SK-N-SH (cell line): ENCODE measurements around the gene CDH20. TPM values are rescaled to one million over a fixed set of nuclear protein-coding genes. Genes with fewer than 3 reads are reported as not detected.

Source experiments
- CTCF ChIA-PET: fragments of 300-600, 350-600 bp; formaldehyde crosslinking; extraction: SDS; loops from one replicate; lab custom pipeline; 2021; lab: Yijun Ruan, JAX
- POLR2A ChIA-PET: fragments of 350-600 bp; sonication (Branson Sonifier 250); formaldehyde crosslinking; extraction: SDS; loops from one replicate; lab custom pipeline; 2020; ENCODE audit warnings: antibody characterized with exemption, inconsistent platforms; lab: Yijun Ruan, JAX
- DNase-seq: peaks from one replicate; pipeline ENCODE4 v3.0.0; 2012
- H2AFZ ChIP-seq: fragments of 200-600 bp; sonication (generic); 2 replicates; pipeline ENCODE4 v1.8.1; 2016; ENCODE audit warnings: antibody characterized with exemption, mild to moderate bottlenecking, low read depth
- H3F3A ChIP-seq: fragments of 200-600 bp; sonication (generic); replicated peaks from 2 replicates; pipeline ENCODE3; 2016; ENCODE audit warnings: antibody characterized with exemption, mild to moderate bottlenecking; ENCODE audit not compliant: insufficient read depth
- H3K27ac ChIP-seq, 2 experiments: fragments of 200-500 bp in 1 of 2; fragments of 200-600 bp in 1 of 2; sonication (Bioruptor generic) in 1 of 2; sonication (generic), shearing (Covaris generic) in 1 of 2; 2 replicates each; pipeline versions ENCODE4 v1.5.1 to v1.6.1; 2014 to 2016; ENCODE audit warnings: low read depth in 2 of 2, inconsistent platforms in 1 of 2, low read length in 1 of 2, mild to moderate bottlenecking in 1 of 2, mixed read lengths in 1 of 2
- H3K27me3 ChIP-seq: fragments of 200-600 bp; sonication (generic), shearing (Covaris generic); 2 replicates; pipeline ENCODE4 v1.6.1; 2016; ENCODE audit warnings: mixed run types; ENCODE audit not compliant: insufficient read depth
- H3K36me3 ChIP-seq, 2 experiments: fragments of 200-500 bp in 1 of 2; fragments of 200-600 bp in 1 of 2; sonication (Bioruptor generic) in 1 of 2; sonication (generic) in 1 of 2; replicated peaks in 1 of 2; 2 replicates each; pipeline versions ENCODE3 to v1.5.1; 2014 to 2016; ENCODE audit warnings: low read length in 1 of 2, mild to moderate bottlenecking in 1 of 2; ENCODE audit not compliant: insufficient read depth in 2 of 2, control insufficient read depth in 1 of 2
- H3K4me1 ChIP-seq, 2 experiments: fragments of 200-500 bp in 1 of 2; fragments of 200-600 bp in 1 of 2; sonication (Bioruptor generic) in 1 of 2; sonication (generic), shearing (Covaris generic) in 1 of 2; 2 replicates each; pipeline versions ENCODE4 v1.5.1 to v1.6.1; 2014 to 2016; ENCODE audit warnings: low read depth in 1 of 2, low read length in 1 of 2, mixed run types in 1 of 2; ENCODE audit not compliant: insufficient read depth in 2 of 2, control insufficient read depth in 1 of 2
- H3K4me2 ChIP-seq: fragments of 200-600 bp; sonication (generic), shearing (Covaris generic); 2 replicates; pipeline ENCODE4 v1.6.1; 2017; ENCODE audit warnings: mixed run types
- H3K4me3 ChIP-seq, 2 experiments: fragments of 200-500 bp in 1 of 2; fragments of 200-600 bp in 1 of 2; sonication (Bioruptor generic) in 1 of 2; sonication (generic), shearing (Covaris generic) in 1 of 2; 2 replicates each; pipeline versions ENCODE4 v1.5.1 to v1.8.1; 2014 to 2016; ENCODE audit warnings: low read depth in 2 of 2, inconsistent platforms in 1 of 2, low read length in 1 of 2, mild to moderate bottlenecking in 1 of 2, mixed read lengths in 1 of 2, moderate library complexity in 1 of 2
- H3K79me2 ChIP-seq: fragments of 200-600 bp; sonication (generic); 2 replicates; pipeline ENCODE4 v1.8.1; 2017; ENCODE audit warnings: mild to moderate bottlenecking; ENCODE audit not compliant: insufficient read depth
- H3K9ac ChIP-seq: fragments of 200-600 bp; sonication (generic); 2 replicates; pipeline ENCODE4 v1.6.1; 2017; ENCODE audit warnings: mixed run types
- H3K9me2 ChIP-seq: fragments of 200-600 bp; sonication (generic); 2 replicates; pipeline ENCODE4 v1.6.1; 2017; ENCODE audit warnings: mixed run types
- H3K9me3 ChIP-seq: fragments of 200-600 bp; sonication (generic); 2 replicates; pipeline ENCODE4 v1.6.1; 2017; ENCODE audit warnings: mixed run types, mild to moderate bottlenecking, moderate library complexity
- H4K20me1 ChIP-seq: fragments of 200-600 bp; sonication (generic); 2 replicates; pipeline ENCODE4 v1.6.1; 2017; ENCODE audit warnings: mild to moderate bottlenecking, mixed run types; ENCODE audit not compliant: insufficient read depth
- CHD2 ChIP-seq: fragments of 150-350 bp; IDR thresholded peaks from 2 replicates; pipeline ENCODE4 v1.6.1; 2018; ENCODE audit warnings: low read length; ENCODE audit not compliant: partially characterized antibody
- ELF1 ChIP-seq: IDR thresholded peaks from 2 replicates; pipeline ENCODE4 v1.4.0; 2012
- GATA2 ChIP-seq: sonication (generic); formaldehyde crosslinking; IDR thresholded peaks from 2 replicates; pipeline ENCODE4 v1.5.0; 2020; ENCODE audit warnings: mild to moderate bottlenecking, missing genetic modification reagents
- MEF2A ChIP-seq: IDR thresholded peaks from 2 replicates; pipeline ENCODE4 v1.4.0; 2012; ENCODE audit warnings: low read depth, borderline replicate concordance
- NFIC ChIP-seq: IDR thresholded peaks from 2 replicates; pipeline ENCODE4 v1.4.0; 2012; ENCODE audit warnings: borderline replicate concordance
- POLR2AphosphoS5 ChIP-seq: IDR thresholded peaks from 2 replicates; pipeline ENCODE4 v1.6.1; 2012; ENCODE audit warnings: low read depth, low read length
- RAD21 ChIP-seq: IDR thresholded peaks from 2 replicates; pipeline ENCODE4 v1.6.1; 2012; ENCODE audit warnings: mild to moderate bottlenecking, low read length
- RCOR1 ChIP-seq: fragments of 150-350 bp; IDR thresholded peaks from 2 replicates; pipeline ENCODE4 v1.6.1; 2017; ENCODE audit warnings: antibody characterized with exemption, low read length
- RFX5 ChIP-seq: IDR thresholded peaks from 2 replicates; pipeline ENCODE4 v1.6.1; 2012; ENCODE audit warnings: mild to moderate bottlenecking, improper control_type of control experiment, low read length
- RXRA ChIP-seq: IDR thresholded peaks from 2 replicates; pipeline ENCODE4 v1.4.0; 2012; ENCODE audit warnings: low read depth, mild to moderate bottlenecking, borderline replicate concordance
- SMC3 ChIP-seq: IDR thresholded peaks from 2 replicates; pipeline ENCODE4 v1.6.1; 2012; ENCODE audit warnings: low read depth, low read length, improper control_type of control experiment
- WGBS: methylation state at CpG from one replicate; pipeline ENCODE4 v1.1.6; 2017; ENCODE audit warnings: low lambda C conversion rate; 5-methylcytosine and 5-hydroxymethylcytosine counted together
- polyA plus RNA-seq, 3 experiments: library from polyadenylated mRNA; depleted of rRNA; stranded (reverse); fragments of >200 nt; gene quantifications; 2 replicates each; pipeline ENCODE4 v1.2.3, GENCODE V29; 2012
- TF ChIP-seq, protein P1 (sequence below): IDR thresholded peaks from 2 replicates; pipeline ENCODE4; 2012
- TF ChIP-seq, protein P2 (sequence below): IDR thresholded peaks from 2 replicates; pipeline ENCODE4 v1.6.1; 2012; ENCODE audit warnings: mild to moderate bottlenecking, low read depth, low read length, moderate library complexity
- TF ChIP-seq, protein P3 (sequence below): fragments of 150-350 bp; IDR thresholded peaks from 2 replicates; pipeline ENCODE4 v1.6.1; 2017; ENCODE audit warnings: antibody characterized with exemption, low read length, low read depth, borderline replicate concordance
- TF ChIP-seq, protein P4 (sequence below): fragments of 150-350 bp; IDR thresholded peaks from 2 replicates; pipeline ENCODE4 v1.6.1; 2016; ENCODE audit warnings: mild to moderate bottlenecking, low read depth, low read length

CDH20 gene
- polyA plus RNA-seq, 1 of the 3 experiments (the other 2 are of a cell fraction): 1.1 TPM

- ChIA-PET POLR2A (no interaction called here), CTCF (interaction anchor here (0.6 kb wide), 1 partner anchor 40 kb away, joined by 3 read pairs; no protein-coding TSS in a partner anchor)
- Histone ChIP-seq H3K9ac (no peak overlapping the region), H2AFZ (no peak overlapping the region), H3K27me3 (no peaks in the 10 kb centered on the region), H3K79me2 (no peaks in the 10 kb centered on the region), H3K36me3 (no peaks in the 10 kb centered on the region), H3K4me1 (no peaks in the 10 kb centered on the region), H3K4me2 (no peak overlapping the region), H4K20me1 (no peaks in the 10 kb centered on the region), H3F3A (no peaks in the 10 kb centered on the region), H3K9me2 (no peaks in the 10 kb centered on the region), H3K27ac (no peak overlapping the region), H3K9me3 (no peaks in the 10 kb centered on the region), H3K4me3 (no peak overlapping the region)
- no peak for TF ChIP-seq RFX5
- no peak for TF ChIP-seq RAD21
- TF ChIP-seq, protein P1, sequence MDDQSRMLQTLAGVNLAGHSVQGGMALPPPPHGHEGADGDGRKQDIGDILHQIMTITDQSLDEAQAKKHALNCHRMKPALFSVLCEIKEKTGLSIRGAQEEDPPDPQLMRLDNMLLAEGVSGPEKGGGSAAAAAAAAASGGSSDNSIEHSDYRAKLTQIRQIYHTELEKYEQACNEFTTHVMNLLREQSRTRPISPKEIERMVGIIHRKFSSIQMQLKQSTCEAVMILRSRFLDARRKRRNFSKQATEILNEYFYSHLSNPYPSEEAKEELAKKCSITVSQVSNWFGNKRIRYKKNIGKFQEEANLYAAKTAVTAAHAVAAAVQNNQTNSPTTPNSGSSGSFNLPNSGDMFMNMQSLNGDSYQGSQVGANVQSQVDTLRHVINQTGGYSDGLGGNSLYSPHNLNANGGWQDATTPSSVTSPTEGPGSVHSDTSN: no peak
- TF ChIP-seq MEF2A: no peak
- TF ChIP-seq NFIC: no peak
- TF ChIP-seq, protein P2, sequence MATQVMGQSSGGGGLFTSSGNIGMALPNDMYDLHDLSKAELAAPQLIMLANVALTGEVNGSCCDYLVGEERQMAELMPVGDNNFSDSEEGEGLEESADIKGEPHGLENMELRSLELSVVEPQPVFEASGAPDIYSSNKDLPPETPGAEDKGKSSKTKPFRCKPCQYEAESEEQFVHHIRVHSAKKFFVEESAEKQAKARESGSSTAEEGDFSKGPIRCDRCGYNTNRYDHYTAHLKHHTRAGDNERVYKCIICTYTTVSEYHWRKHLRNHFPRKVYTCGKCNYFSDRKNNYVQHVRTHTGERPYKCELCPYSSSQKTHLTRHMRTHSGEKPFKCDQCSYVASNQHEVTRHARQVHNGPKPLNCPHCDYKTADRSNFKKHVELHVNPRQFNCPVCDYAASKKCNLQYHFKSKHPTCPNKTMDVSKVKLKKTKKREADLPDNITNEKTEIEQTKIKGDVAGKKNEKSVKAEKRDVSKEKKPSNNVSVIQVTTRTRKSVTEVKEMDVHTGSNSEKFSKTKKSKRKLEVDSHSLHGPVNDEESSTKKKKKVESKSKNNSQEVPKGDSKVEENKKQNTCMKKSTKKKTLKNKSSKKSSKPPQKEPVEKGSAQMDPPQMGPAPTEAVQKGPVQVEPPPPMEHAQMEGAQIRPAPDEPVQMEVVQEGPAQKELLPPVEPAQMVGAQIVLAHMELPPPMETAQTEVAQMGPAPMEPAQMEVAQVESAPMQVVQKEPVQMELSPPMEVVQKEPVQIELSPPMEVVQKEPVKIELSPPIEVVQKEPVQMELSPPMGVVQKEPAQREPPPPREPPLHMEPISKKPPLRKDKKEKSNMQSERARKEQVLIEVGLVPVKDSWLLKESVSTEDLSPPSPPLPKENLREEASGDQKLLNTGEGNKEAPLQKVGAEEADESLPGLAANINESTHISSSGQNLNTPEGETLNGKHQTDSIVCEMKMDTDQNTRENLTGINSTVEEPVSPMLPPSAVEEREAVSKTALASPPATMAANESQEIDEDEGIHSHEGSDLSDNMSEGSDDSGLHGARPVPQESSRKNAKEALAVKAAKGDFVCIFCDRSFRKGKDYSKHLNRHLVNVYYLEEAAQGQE: no peak
- no peak for TF ChIP-seq CHD2
- TF ChIP-seq POLR2AphosphoS5: no peak
- no peak for TF ChIP-seq RXRA
- TF ChIP-seq GATA2 (CRISPR knock-in tag): no peak
- no peak for TF ChIP-seq RCOR1
- TF ChIP-seq, protein P3, sequence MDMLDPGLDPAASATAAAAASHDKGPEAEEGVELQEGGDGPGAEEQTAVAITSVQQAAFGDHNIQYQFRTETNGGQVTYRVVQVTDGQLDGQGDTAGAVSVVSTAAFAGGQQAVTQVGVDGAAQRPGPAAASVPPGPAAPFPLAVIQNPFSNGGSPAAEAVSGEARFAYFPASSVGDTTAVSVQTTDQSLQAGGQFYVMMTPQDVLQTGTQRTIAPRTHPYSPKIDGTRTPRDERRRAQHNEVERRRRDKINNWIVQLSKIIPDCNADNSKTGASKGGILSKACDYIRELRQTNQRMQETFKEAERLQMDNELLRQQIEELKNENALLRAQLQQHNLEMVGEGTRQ: no peak
- TF ChIP-seq SMC3: no peak
- TF ChIP-seq, protein P4, sequence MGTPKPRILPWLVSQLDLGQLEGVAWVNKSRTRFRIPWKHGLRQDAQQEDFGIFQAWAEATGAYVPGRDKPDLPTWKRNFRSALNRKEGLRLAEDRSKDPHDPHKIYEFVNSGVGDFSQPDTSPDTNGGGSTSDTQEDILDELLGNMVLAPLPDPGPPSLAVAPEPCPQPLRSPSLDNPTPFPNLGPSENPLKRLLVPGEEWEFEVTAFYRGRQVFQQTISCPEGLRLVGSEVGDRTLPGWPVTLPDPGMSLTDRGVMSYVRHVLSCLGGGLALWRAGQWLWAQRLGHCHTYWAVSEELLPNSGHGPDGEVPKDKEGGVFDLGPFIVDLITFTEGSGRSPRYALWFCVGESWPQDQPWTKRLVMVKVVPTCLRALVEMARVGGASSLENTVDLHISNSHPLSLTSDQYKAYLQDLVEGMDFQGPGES: no peak
- TF ChIP-seq ELF1: no peak
- DNase-seq: no peak
- 64% methylated on average over 7 of the region's 7 CpGs for WGBS
Measured at GRCh38 chr18:61360404-61361383, 27.5 kb downstream of the CDH20 start.
